ENCODE data around the gene OR6B2.

- no peak for TF ChIP-seq POLR2A (IDR thresholded peaks at IDR 0.05; ENCODE audit: low read depth, low read length)
- no peak for TF ChIP-seq POLR2AphosphoS5 (IDR thresholded peaks at IDR 0.05; ENCODE audit: low read depth, low read length)
Observed at GRCh38 chr2:240041363-240041762, 11.1 kb upstream of the OR6B2 start.

Data from GM12892 (cell line).